PC-3 (cell line): ENCODE results near the gene ARHGAP24. TPM values are rescaled to one million over a fixed set of nuclear protein-coding genes. Genes with fewer than 3 reads are reported as not detected.

ENCODE experiments used
- ATAC-seq: fragments of 200-7000 bp; cut with Tn5 transposase; 2 replicates; pipeline ENCODE4 v1.9.1; 2020; ENCODE audit warnings: mild to moderate bottlenecking, moderate library complexity
- BruUV-seq: library from RNA; stranded (reverse); fragments of 400-500 nt; replicated peaks from 2 replicates; lab custom pipeline; 2021; lab: Mats Ljungman, UMichigan
- CTCF ChIA-PET: fragments of 300-600 bp; sonication (Branson Sonifier 250); formaldehyde crosslinking; loops from one replicate; lab custom pipeline; 2022; ENCODE audit warnings: antibody characterized with exemption; lab: Charles Lee
- POLR2A ChIA-PET: fragments of 300-600 bp; sonication (Branson Sonifier 250); formaldehyde crosslinking; loops from one replicate; lab custom pipeline; 2022; ENCODE audit warnings: antibody characterized with exemption; ENCODE audit not compliant: unreplicated experiment; lab: Charles Lee
- DNase-seq: peaks from one replicate; pipeline ENCODE4 v3.0.0-alpha.2; 2015
- H2AFZ ChIP-seq: fragments of 300-600 bp; sonication (generic); 2 replicates; pipeline ENCODE4 v1.6.0; 2016; ENCODE audit warnings: antibody characterized with exemption, low read length
- H3F3A ChIP-seq: fragments of 300-600 bp; sonication (generic); one replicate; pipeline ENCODE4 v1.6.0; 2017; ENCODE audit warnings: antibody characterized with exemption, low read length, control low read depth, mild to moderate bottlenecking; ENCODE audit not compliant: unreplicated experiment
- H3K27ac ChIP-seq: fragments of 300-600 bp; sonication (generic); 2 replicates; pipeline ENCODE4 v1.5.1; 2016; ENCODE audit warnings: mild to moderate bottlenecking, low read length
- H3K27me3 ChIP-seq: fragments of 300-600 bp; sonication (generic); 2 replicates; pipeline ENCODE4 v1.6.1; 2016; ENCODE audit warnings: low read length, mixed read lengths
- H3K36me3 ChIP-seq: fragments of 300-600 bp; sonication (generic); 2 replicates; pipeline ENCODE4 v1.6.1; 2016; ENCODE audit warnings: low read depth, mixed run types, low read length, mixed read lengths
- H3K4me1 ChIP-seq: fragments of 300-600 bp; sonication (generic); 2 replicates; pipeline ENCODE4 v1.5.1; 2016; ENCODE audit warnings: low read length; ENCODE audit not compliant: insufficient read depth
- H3K4me2 ChIP-seq: fragments of 300-600 bp; sonication (generic); 2 replicates; pipeline ENCODE4 v1.6.0; 2016; ENCODE audit warnings: low read length
- H3K4me3 ChIP-seq: fragments of 300-600 bp; sonication (generic); 2 replicates; pipeline ENCODE4 v1.5.1; 2016; ENCODE audit warnings: mild to moderate bottlenecking, low read length, mixed read lengths
- H3K79me2 ChIP-seq: fragments of 300-600 bp; sonication (generic); 2 replicates; pipeline ENCODE4 v1.6.1; 2017; ENCODE audit warnings: low read length, mixed read lengths
- H3K9ac ChIP-seq: fragments of 300-600 bp; sonication (generic); 2 replicates; pipeline ENCODE4 v1.6.0; 2016; ENCODE audit warnings: mild to moderate bottlenecking, low read length
- H3K9me2 ChIP-seq: fragments of 300-600 bp; sonication (generic); replicated peaks from 2 replicates; pipeline ENCODE4 v1.6.1; 2016; ENCODE audit warnings: mixed run types, low read length, mixed read lengths
- H3K9me3 ChIP-seq: fragments of 300-600 bp; sonication (generic); 2 replicates; pipeline ENCODE4 v1.6.1; 2016; ENCODE audit warnings: low read length, mixed read lengths
- H4K20me1 ChIP-seq: fragments of 300-600 bp; sonication (generic); 2 replicates; pipeline ENCODE4 v1.6.1; 2016; ENCODE audit warnings: low read length, mixed read lengths
- EZH2 ChIP-seq: fragments of 300-600 bp; sonication (generic); IDR thresholded peaks from one replicate; pipeline ENCODE4 v1.6.1; 2017; ENCODE audit warnings: antibody characterized with exemption, mild to moderate bottlenecking, low read length; ENCODE audit not compliant: unreplicated experiment
- EZH2phosphoT487 ChIP-seq: fragments of 300-600 bp; sonication (generic); IDR thresholded peaks from 2 replicates; pipeline ENCODE4 v1.6.1; 2018; ENCODE audit warnings: mild to moderate bottlenecking, antibody characterized with exemption, low read length, borderline replicate concordance
- intact Hi-C: fragments of 100-400 bp; cut with micrococcal nuclease; formaldehyde crosslinking; loops from 2 replicates; pipeline ENCODE4 v1.9.0; 2023
- total RNA-seq: library from RNA; depleted of rRNA; stranded (reverse); fragments of >200 nt; gene quantifications from 2 replicates; pipeline ENCODE4 v1.2.3, GENCODE V29; 2014
- TF ChIP-seq, protein P1 (sequence below): fragments of 300-600 bp; sonication (generic); conservative IDR thresholded peaks from 2 replicates; pipeline ENCODE4 v1.5.1; 2017; ENCODE audit warnings: antibody characterized with exemption, low read depth, mild to moderate bottlenecking, low read length

Gene ARHGAP24
- total RNA-seq, 1 experiment from 2014 or later, result 7.4 TPM

DNA sequence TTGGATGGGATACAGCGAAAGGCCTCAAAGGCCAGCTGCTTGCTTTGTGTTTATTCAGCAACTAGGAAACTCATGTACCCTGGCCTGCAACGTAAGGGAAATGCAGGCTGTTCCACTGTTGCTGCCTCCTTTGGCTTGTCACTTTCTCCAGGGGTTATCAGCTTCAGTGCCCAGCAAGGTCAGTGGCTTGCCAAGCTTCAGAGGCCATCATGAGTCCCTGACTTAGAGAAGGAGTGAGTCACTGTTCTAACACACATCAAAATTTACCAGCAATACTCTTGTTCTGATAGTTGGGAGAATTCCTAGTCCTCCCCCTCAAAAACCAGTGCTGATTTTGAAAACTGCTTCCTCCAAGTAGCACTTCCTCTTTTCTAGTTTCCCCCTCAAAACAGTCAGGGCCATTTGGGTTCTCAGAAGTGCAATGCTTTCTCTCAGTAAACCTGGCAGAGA, 250.8 kb downstream of the ARHGAP24 start:
- no peaks in the 10 kb centered on the region for H3K9me3 ChIP-seq
- CTCF ChIA-PET, result no interaction called here
- no peaks in the 10 kb centered on the region for H3K4me1 ChIP-seq
- no TSS peak for BruUV-seq
- H2AFZ ChIP-seq, result no peak overlapping the region
- intact Hi-C loops, result no loop called here
- no peaks in the 10 kb centered on the region for H3F3A ChIP-seq
- ATAC-seq (no peak), DNase-seq (no peak)
- H3K9ac ChIP-seq, result no peak overlapping the region
- no peak overlapping the region for H3K4me2 ChIP-seq
- H3K27me3 ChIP-seq, result no peaks in the 10 kb centered on the region
- no peaks in the 10 kb centered on the region for H3K9me2 ChIP-seq
- no peaks in the 10 kb centered on the region for H3K79me2 ChIP-seq
- H3K27ac ChIP-seq, result no peak overlapping the region
- H3K4me3 ChIP-seq, result no peak overlapping the region
- H4K20me1 ChIP-seq, result no peaks in the 10 kb centered on the region
- POLR2A ChIA-PET, result no interaction called here
- H3K36me3 ChIP-seq, result no peaks in the 10 kb centered on the region
- TF ChIP-seq, protein P1, sequence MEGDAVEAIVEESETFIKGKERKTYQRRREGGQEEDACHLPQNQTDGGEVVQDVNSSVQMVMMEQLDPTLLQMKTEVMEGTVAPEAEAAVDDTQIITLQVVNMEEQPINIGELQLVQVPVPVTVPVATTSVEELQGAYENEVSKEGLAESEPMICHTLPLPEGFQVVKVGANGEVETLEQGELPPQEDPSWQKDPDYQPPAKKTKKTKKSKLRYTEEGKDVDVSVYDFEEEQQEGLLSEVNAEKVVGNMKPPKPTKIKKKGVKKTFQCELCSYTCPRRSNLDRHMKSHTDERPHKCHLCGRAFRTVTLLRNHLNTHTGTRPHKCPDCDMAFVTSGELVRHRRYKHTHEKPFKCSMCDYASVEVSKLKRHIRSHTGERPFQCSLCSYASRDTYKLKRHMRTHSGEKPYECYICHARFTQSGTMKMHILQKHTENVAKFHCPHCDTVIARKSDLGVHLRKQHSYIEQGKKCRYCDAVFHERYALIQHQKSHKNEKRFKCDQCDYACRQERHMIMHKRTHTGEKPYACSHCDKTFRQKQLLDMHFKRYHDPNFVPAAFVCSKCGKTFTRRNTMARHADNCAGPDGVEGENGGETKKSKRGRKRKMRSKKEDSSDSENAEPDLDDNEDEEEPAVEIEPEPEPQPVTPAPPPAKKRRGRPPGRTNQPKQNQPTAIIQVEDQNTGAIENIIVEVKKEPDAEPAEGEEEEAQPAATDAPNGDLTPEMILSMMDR, result no peak
- TF ChIP-seq EZH2phosphoT487 (no peak), EZH2 (no peak)

DNA sequence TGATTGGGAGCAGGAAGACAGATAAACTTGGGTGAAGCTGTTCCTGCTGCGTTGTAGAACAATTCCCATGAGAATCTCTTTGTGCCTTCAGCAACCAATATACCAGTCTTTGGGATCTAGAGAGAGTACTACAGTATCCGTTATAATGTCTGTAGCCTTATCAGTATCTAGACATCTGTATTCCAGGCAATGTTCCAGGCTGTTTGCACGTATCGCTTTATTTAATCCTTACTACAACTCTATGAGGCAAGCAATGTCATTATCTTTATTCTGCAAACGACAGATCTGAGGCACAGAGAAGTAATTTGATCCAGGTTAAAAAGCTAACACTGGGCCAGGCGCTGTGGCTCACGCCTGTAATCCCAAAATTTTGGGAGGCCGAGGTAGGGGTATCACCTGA, 251.6 kb downstream of the ARHGAP24 start:
- no TSS peak for BruUV-seq
- no peaks in the 10 kb centered on the region for H3K79me2 ChIP-seq
- POLR2A ChIA-PET, result no interaction called here
- no peak overlapping the region for H3K4me3 ChIP-seq
- H3K9me3 ChIP-seq, result no peaks in the 10 kb centered on the region
- no peaks in the 10 kb centered on the region for H3K9me2 ChIP-seq
- no peaks in the 10 kb centered on the region for H4K20me1 ChIP-seq
- DNase-seq (no peak), ATAC-seq (no peak)
- no peak overlapping the region for H3K27ac ChIP-seq
- H3K4me1 ChIP-seq, result no peaks in the 10 kb centered on the region
- no peak overlapping the region for H3K4me2 ChIP-seq
- H3K27me3 ChIP-seq, result no peaks in the 10 kb centered on the region
- no peaks in the 10 kb centered on the region for H3K36me3 ChIP-seq
- no peak overlapping the region for H3K9ac ChIP-seq
- TF ChIP-seq, protein P1, result no peak
- TF ChIP-seq EZH2 (no peak), EZH2phosphoT487 (no peak)
- H3F3A ChIP-seq, result no peaks in the 10 kb centered on the region
- intact Hi-C loops, result no loop called here
- CTCF ChIA-PET, result no interaction called here
- H2AFZ ChIP-seq, result no peak overlapping the region

DNA sequence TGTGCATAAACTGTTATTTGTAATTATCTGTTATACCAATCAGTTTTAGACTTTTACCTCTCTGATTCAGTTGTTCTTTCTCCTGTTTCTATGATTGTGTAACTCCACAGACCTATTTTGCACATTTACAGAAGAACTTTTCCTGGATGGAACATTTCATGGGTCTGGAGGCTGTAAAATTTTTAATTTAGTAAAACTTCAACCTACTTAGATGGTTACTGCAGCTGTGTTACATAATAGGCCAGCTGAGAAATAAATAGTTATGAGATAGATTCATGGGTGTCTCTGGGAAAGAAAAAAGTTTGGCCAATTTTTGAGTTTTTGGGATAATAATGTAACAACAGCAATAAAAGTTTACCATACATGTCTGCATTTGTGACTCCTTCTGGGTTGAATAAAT, 253.5 kb downstream of the ARHGAP24 start:
- no peaks in the 10 kb centered on the region for H4K20me1 ChIP-seq
- no TSS peak for BruUV-seq
- intact Hi-C loops, result no loop called here

More for the DNA sequence above, 253.5 kb downstream of the ARHGAP24 start:
- no peak overlapping the region for H3K9ac ChIP-seq
- ATAC-seq (no peak), DNase-seq (no peak)
- no peaks in the 10 kb centered on the region for H3F3A ChIP-seq
- POLR2A ChIA-PET, result interaction anchor here (0.6 kb wide), 1 partner anchor 335 kb away, joined by 4 read pairs; no protein-coding TSS in a partner anchor
- H3K4me1 ChIP-seq, result no peaks in the 10 kb centered on the region
- no peaks in the 10 kb centered on the region for H3K27me3 ChIP-seq
- H3K27ac ChIP-seq, result no peak overlapping the region
- H3K9me2 ChIP-seq, result no peaks in the 10 kb centered on the region
- no peak for TF ChIP-seq EZH2phosphoT487
- TF ChIP-seq, protein P1, result no peak
- TF ChIP-seq EZH2, result no peak
- H3K36me3 ChIP-seq, result no peaks in the 10 kb centered on the region
- H3K4me2 ChIP-seq, result no peak overlapping the region
- H3K9me3 ChIP-seq, result no peaks in the 10 kb centered on the region
- CTCF ChIA-PET, result no interaction called here
- no peak overlapping the region for H3K4me3 ChIP-seq
- no peaks in the 10 kb centered on the region for H3K79me2 ChIP-seq
- no peak overlapping the region for H2AFZ ChIP-seq
